PC-3 (cell line): ENCODE measurements around the gene CPLX3. TPM values are rescaled to one million over a fixed set of nuclear protein-coding genes. Genes with fewer than 3 reads are reported as not detected.

Source experiments
- ATAC-seq: fragments of 200-7000 bp; cut with Tn5 transposase; 2 replicates; pipeline ENCODE4 v1.9.1; 2020; ENCODE audit warnings: mild to moderate bottlenecking, moderate library complexity
- BruUV-seq: library from RNA; stranded (reverse); fragments of 400-500 nt; replicated peaks from 2 replicates; lab custom pipeline; 2021; lab: Mats Ljungman, UMichigan
- CTCF ChIA-PET: fragments of 300-600 bp; sonication (Branson Sonifier 250); formaldehyde crosslinking; loops from one replicate; lab custom pipeline; 2022; ENCODE audit warnings: antibody characterized with exemption; lab: Charles Lee
- POLR2A ChIA-PET: fragments of 300-600 bp; sonication (Branson Sonifier 250); formaldehyde crosslinking; loops from one replicate; lab custom pipeline; 2022; ENCODE audit warnings: antibody characterized with exemption; ENCODE audit not compliant: unreplicated experiment; lab: Charles Lee
- DNase-seq: peaks from one replicate; pipeline ENCODE4 v3.0.0-alpha.2; 2015
- H2AFZ ChIP-seq: fragments of 300-600 bp; sonication (generic); 2 replicates; pipeline ENCODE4 v1.6.0; 2016; ENCODE audit warnings: antibody characterized with exemption, low read length
- H3F3A ChIP-seq: fragments of 300-600 bp; sonication (generic); one replicate; pipeline ENCODE4 v1.6.0; 2017; ENCODE audit warnings: antibody characterized with exemption, low read length, control low read depth, mild to moderate bottlenecking; ENCODE audit not compliant: unreplicated experiment
- H3K27ac ChIP-seq: fragments of 300-600 bp; sonication (generic); 2 replicates; pipeline ENCODE4 v1.5.1; 2016; ENCODE audit warnings: mild to moderate bottlenecking, low read length
- H3K27me3 ChIP-seq: fragments of 300-600 bp; sonication (generic); 2 replicates; pipeline ENCODE4 v1.6.1; 2016; ENCODE audit warnings: low read length, mixed read lengths
- H3K36me3 ChIP-seq: fragments of 300-600 bp; sonication (generic); 2 replicates; pipeline ENCODE4 v1.6.1; 2016; ENCODE audit warnings: low read depth, mixed run types, low read length, mixed read lengths
- H3K4me1 ChIP-seq: fragments of 300-600 bp; sonication (generic); 2 replicates; pipeline ENCODE4 v1.5.1; 2016; ENCODE audit warnings: low read length; ENCODE audit not compliant: insufficient read depth
- H3K4me2 ChIP-seq: fragments of 300-600 bp; sonication (generic); 2 replicates; pipeline ENCODE4 v1.6.0; 2016; ENCODE audit warnings: low read length
- H3K4me3 ChIP-seq: fragments of 300-600 bp; sonication (generic); 2 replicates; pipeline ENCODE4 v1.5.1; 2016; ENCODE audit warnings: mild to moderate bottlenecking, low read length, mixed read lengths
- H3K79me2 ChIP-seq: fragments of 300-600 bp; sonication (generic); 2 replicates; pipeline ENCODE4 v1.6.1; 2017; ENCODE audit warnings: low read length, mixed read lengths
- H3K9ac ChIP-seq: fragments of 300-600 bp; sonication (generic); 2 replicates; pipeline ENCODE4 v1.6.0; 2016; ENCODE audit warnings: mild to moderate bottlenecking, low read length
- H3K9me2 ChIP-seq: fragments of 300-600 bp; sonication (generic); replicated peaks from 2 replicates; pipeline ENCODE4 v1.6.1; 2016; ENCODE audit warnings: mixed run types, low read length, mixed read lengths
- H3K9me3 ChIP-seq: fragments of 300-600 bp; sonication (generic); 2 replicates; pipeline ENCODE4 v1.6.1; 2016; ENCODE audit warnings: low read length, mixed read lengths
- H4K20me1 ChIP-seq: fragments of 300-600 bp; sonication (generic); 2 replicates; pipeline ENCODE4 v1.6.1; 2016; ENCODE audit warnings: low read length, mixed read lengths
- CTCF ChIP-seq: fragments of 300-600 bp; sonication (generic); conservative IDR thresholded peaks from 2 replicates; pipeline ENCODE4 v1.5.1; 2017; ENCODE audit warnings: antibody characterized with exemption, low read depth, mild to moderate bottlenecking, low read length
- EZH2 ChIP-seq: fragments of 300-600 bp; sonication (generic); IDR thresholded peaks from one replicate; pipeline ENCODE4 v1.6.1; 2017; ENCODE audit warnings: antibody characterized with exemption, mild to moderate bottlenecking, low read length; ENCODE audit not compliant: unreplicated experiment
- EZH2phosphoT487 ChIP-seq: fragments of 300-600 bp; sonication (generic); IDR thresholded peaks from 2 replicates; pipeline ENCODE4 v1.6.1; 2018; ENCODE audit warnings: mild to moderate bottlenecking, antibody characterized with exemption, low read length, borderline replicate concordance
- intact Hi-C: fragments of 100-400 bp; cut with micrococcal nuclease; formaldehyde crosslinking; loops from 2 replicates; pipeline ENCODE4 v1.9.0; 2023
- total RNA-seq: library from RNA; depleted of rRNA; stranded (reverse); fragments of >200 nt; gene quantifications from 2 replicates; pipeline ENCODE4 v1.2.3, GENCODE V29; 2014

Gene CPLX3
- total RNA-seq, 1 experiment from 2014 or later, result not detected

DNA sequence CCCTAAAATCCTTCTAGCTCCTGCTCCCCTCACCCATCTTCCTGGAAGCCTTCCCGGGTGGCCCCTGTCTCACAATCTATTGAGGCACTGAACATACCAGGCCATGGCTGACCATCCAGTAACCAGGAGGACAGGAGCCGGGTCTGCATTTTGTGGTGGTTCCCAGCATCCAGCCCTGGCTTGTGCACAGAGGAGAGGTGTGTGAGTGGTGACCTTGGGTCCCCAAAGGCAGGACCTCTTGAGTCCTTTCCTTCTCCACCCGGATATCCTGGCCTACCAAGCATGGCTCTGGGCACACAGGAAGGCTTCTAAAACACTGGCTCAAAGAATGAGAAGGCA is 36.7 kb upstream of the CPLX3 start:
- Histone ChIP-seq H3K4me3 (no peak overlapping the region), H4K20me1 (peaks cover 35% of the 10 kb centered on the region; the same call in 1 of the 2 replicates), H3K36me3 (no peaks in the 10 kb centered on the region; the same call in 1 of the 2 replicates), H3K27me3 (no peaks in the 10 kb centered on the region), H3K9me3 (no peaks in the 10 kb centered on the region), H3K9ac (no peak overlapping the region), H3K4me1 (peaks cover 11% of the 10 kb centered on the region), H3K9me2 (no peaks in the 10 kb centered on the region), H3K27ac (no peak overlapping the region), H3F3A (no peaks in the 10 kb centered on the region), H3K4me2 (no peak overlapping the region), H3K79me2 (peaks cover 89% of the 10 kb centered on the region), H2AFZ (no peak overlapping the region)
- ChIA-PET CTCF (interaction anchor here (0.8 kb wide), 1 partner anchor 47 kb away, joined by 3 read pairs; no protein-coding TSS in a partner anchor), POLR2A (no interaction called here)
- intact Hi-C loops, result no loop called here
- TF ChIP-seq EZH2 (no peak), CTCF (no peak), EZH2phosphoT487 (no peak)
- no TSS peak for BruUV-seq
- DNase-seq (no peak), ATAC-seq (no peak)

DNA sequence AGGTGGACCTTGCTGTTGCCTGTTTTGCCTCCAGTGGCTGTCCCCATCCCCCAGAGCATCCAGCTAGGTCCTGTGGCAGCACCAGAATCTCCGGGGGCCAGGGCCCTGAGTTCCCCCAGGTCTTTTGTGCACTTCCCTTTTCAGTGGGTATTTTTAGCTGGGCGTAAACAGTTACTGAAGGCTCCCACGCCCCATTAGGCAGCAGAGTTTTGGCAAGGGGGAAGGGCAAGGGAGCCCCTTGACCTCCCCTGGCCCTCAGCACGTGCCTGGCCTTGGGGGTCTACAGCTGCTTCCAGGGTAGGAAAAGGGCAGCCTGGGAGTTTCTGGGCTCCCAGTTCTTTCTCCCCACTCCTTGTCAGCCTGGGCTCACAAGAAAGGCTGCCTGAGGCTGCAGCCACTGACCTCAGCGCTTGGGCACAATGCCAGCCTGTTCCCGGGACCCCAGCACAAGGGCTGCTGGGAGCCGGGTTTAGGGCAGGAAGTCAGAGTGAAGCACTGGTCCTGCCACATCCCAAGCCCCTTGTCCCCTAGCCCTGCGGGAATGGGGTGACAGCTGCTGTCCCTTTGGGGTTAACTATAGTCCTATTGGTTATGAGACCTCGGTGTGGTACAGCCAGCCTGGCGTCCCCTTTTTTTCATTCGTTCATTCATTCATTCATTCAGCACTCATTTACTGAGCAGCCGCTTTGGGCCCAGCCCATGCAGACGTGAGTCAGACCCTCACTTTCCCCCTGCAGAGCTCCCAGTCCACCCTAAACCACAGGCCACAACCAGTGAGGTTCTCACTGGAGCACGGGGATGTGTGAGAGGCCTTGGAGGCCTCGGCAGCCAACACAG is 36.1 kb upstream of the CPLX3 start:
- ChIA-PET POLR2A (no interaction called here), CTCF (interaction anchor here (0.8 kb wide), 1 partner anchor 46 kb away, joined by 3 read pairs; no protein-coding TSS in a partner anchor)
- H3K4me2 ChIP-seq, result no peak overlapping the region
- H3K4me3 ChIP-seq, result no peak overlapping the region
- ATAC-seq, result no peak
- H3F3A ChIP-seq, result no peaks in the 10 kb centered on the region
- H4K20me1 ChIP-seq, result peaks cover 35% of the 10 kb centered on the region; the same call in 1 of the 2 replicates
- DNase-seq, result no peak
- no peaks in the 10 kb centered on the region for H3K9me2 ChIP-seq
- no peaks in the 10 kb centered on the region for H3K9me3 ChIP-seq
- H3K4me1 ChIP-seq, result peaks cover 11% of the 10 kb centered on the region
- H3K27ac ChIP-seq, result no peak overlapping the region
- H2AFZ ChIP-seq, result no peak overlapping the region
- no peaks in the 10 kb centered on the region for H3K27me3 ChIP-seq
- H3K36me3 ChIP-seq, result no peaks in the 10 kb centered on the region
- BruUV-seq, result no TSS peak
- peaks cover 84% of the 10 kb centered on the region for H3K79me2 ChIP-seq
- intact Hi-C loops, result no loop called here
- TF ChIP-seq EZH2phosphoT487, result no peak
- no peak overlapping the region for H3K9ac ChIP-seq

GRCh38 chr15:74791007-74791406 is 35.4 kb upstream of the CPLX3 start:
- ATAC-seq (no peak), DNase-seq (no peak)
- H3K4me3 ChIP-seq, result no peak overlapping the region
- CTCF ChIA-PET, result no interaction called here
- no peaks in the 10 kb centered on the region for H3K36me3 ChIP-seq
- H3K4me1 ChIP-seq, result peaks cover 11% of the 10 kb centered on the region
- H3K27ac ChIP-seq, result no peak overlapping the region
- POLR2A ChIA-PET, result no interaction called here
- no peaks in the 10 kb centered on the region for H3K27me3 ChIP-seq
- intact Hi-C loops, result no loop called here
- TF ChIP-seq CTCF (no peak), EZH2 (no peak), EZH2phosphoT487 (no peak)
- no peak overlapping the region for H2AFZ ChIP-seq
- no TSS peak for BruUV-seq
- no peaks in the 10 kb centered on the region for H3K9me2 ChIP-seq
- no peak overlapping the region for H3K9ac ChIP-seq
- H3K9me3 ChIP-seq, result no peaks in the 10 kb centered on the region
- H3K4me2 ChIP-seq, result no peak overlapping the region
- peaks cover 80% of the 10 kb centered on the region for H3K79me2 ChIP-seq
- no peaks in the 10 kb centered on the region for H3F3A ChIP-seq
- H4K20me1 ChIP-seq, result peaks cover 35% of the 10 kb centered on the region; the same call in 1 of the 2 replicates
